Right lobe of liver (tissue), 4 donors: ENCODE measurements around the gene RSRC1.

ENCODE experiments used
- POLR2A ChIP-seq: fragments of 450-650 bp; IDR thresholded peaks from one replicate; pipeline ENCODE4 v1.6.1; 2017; ENCODE audit warnings: antibody characterized with exemption, mild to moderate bottlenecking
- TF ChIP-seq, protein P1 (sequence below), 4 donors: fragments of 200-600 bp in 3 of 4; fragments of 450-650 bp in 1 of 4; IDR thresholded peaks; one replicate each; pipeline versions ENCODE4 v1.5.1 to v1.8.0; 2016 to 2022; ENCODE audit warnings: antibody characterized with exemption in 4 of 4, mild to moderate bottlenecking in 2 of 4
- donor health status: DM: no; HTN: no; CAD: no.
- donor health status: DM: no; HTN: no; CAD: no.
- donor health status: DM: no; HTN: yes; CAD: no.

GRCh38 chr3:158095814-158096704 lies 13.8 kb upstream of the RSRC1 start:
- TF ChIP-seq, protein P1, sequence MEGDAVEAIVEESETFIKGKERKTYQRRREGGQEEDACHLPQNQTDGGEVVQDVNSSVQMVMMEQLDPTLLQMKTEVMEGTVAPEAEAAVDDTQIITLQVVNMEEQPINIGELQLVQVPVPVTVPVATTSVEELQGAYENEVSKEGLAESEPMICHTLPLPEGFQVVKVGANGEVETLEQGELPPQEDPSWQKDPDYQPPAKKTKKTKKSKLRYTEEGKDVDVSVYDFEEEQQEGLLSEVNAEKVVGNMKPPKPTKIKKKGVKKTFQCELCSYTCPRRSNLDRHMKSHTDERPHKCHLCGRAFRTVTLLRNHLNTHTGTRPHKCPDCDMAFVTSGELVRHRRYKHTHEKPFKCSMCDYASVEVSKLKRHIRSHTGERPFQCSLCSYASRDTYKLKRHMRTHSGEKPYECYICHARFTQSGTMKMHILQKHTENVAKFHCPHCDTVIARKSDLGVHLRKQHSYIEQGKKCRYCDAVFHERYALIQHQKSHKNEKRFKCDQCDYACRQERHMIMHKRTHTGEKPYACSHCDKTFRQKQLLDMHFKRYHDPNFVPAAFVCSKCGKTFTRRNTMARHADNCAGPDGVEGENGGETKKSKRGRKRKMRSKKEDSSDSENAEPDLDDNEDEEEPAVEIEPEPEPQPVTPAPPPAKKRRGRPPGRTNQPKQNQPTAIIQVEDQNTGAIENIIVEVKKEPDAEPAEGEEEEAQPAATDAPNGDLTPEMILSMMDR (IDR thresholded peaks at IDR 0.05), result no peak
- no peak for TF ChIP-seq POLR2A
